WTC11 (cell line): ENCODE results near the gene TP53I13. TPM values are rescaled to one million over a fixed set of nuclear protein-coding genes. Genes with fewer than 3 reads are reported as not detected.

ENCODE experiments used
- ATAC-seq: fragments of 200-7000 bp; cut with Tn5 transposase; 2 replicates; pipeline ENCODE4 v1.10.0; 2021; ENCODE audit warnings: mild to moderate bottlenecking, moderate library complexity
- CTCF ChIA-PET: fragments of 300-600 bp; sonication (Branson Sonifier 250); formaldehyde crosslinking; loops from one replicate; lab custom pipeline; 2021; ENCODE audit warnings: antibody characterized with exemption; lab: Charles Lee
- POLR2A ChIA-PET: fragments of 350-600 bp; sonication (Branson Sonifier 250); formaldehyde crosslinking; loops from one replicate; lab custom pipeline; 2021; ENCODE audit warnings: antibody characterized with exemption; lab: Charles Lee
- DNase-seq: peaks from one replicate; pipeline ENCODE4 v3.0.0; 2021; ENCODE audit warnings: low spot score
- H3K27ac Mint-ChIP-seq: 2 replicates; pipeline ENCODE4 v1.8.0; 2021; ENCODE audit warnings: mixed read lengths
- H3K27me3 Mint-ChIP-seq: 2 replicates; pipeline ENCODE4 v1.8.0; 2021; ENCODE audit warnings: low read depth, mild to moderate bottlenecking, moderate library complexity, mixed read lengths
- H3K36me3 Mint-ChIP-seq: 2 replicates; pipeline ENCODE4 v1.8.0; 2021; ENCODE audit warnings: mixed read lengths
- H3K4me1 Mint-ChIP-seq: 2 replicates; pipeline ENCODE4 v1.8.0; 2022; ENCODE audit warnings: mixed read lengths
- H3K4me3 Mint-ChIP-seq: 2 replicates; pipeline ENCODE4 v1.8.0; 2021; ENCODE audit warnings: mild to moderate bottlenecking, moderate library complexity, mixed read lengths
- H3K9me3 Mint-ChIP-seq: 2 replicates; pipeline ENCODE4 v1.8.0; 2021; ENCODE audit warnings: mixed read lengths
- AR ChIP-seq: fragments of 250-450 bp; sonication (Bioruptor Pico); IDR thresholded peaks from 2 replicates; pipeline ENCODE4 v1.9.0; 2021; ENCODE audit warnings: mild to moderate bottlenecking
- ARID4B ChIP-seq: sonication (generic); formaldehyde crosslinking; IDR thresholded peaks from 2 replicates; pipeline ENCODE4 v1.8.0; 2023; ENCODE audit warnings: missing genetic modification reagents, mild to moderate bottlenecking, borderline replicate concordance
- ATF6 ChIP-seq: sonication (generic); formaldehyde crosslinking; IDR thresholded peaks from 2 replicates; pipeline ENCODE4 v1.8.1; 2023; ENCODE audit warnings: mild to moderate bottlenecking, missing genetic modification reagents
- ESRRA ChIP-seq: sonication (generic); formaldehyde crosslinking; IDR thresholded peaks from 2 replicates; pipeline ENCODE4 v1.8.1; 2022; ENCODE audit warnings: mild to moderate bottlenecking, missing genetic modification reagents, borderline replicate concordance
- GTF2I ChIP-seq: fragments of 250-450 bp; sonication (Bioruptor Pico); conservative IDR thresholded peaks from 2 replicates; pipeline ENCODE4 v1.4.0; 2021; ENCODE audit warnings: mild to moderate bottlenecking
- MLX ChIP-seq: sonication (generic); formaldehyde crosslinking; IDR thresholded peaks from 2 replicates; pipeline ENCODE4 v1.8.1; 2023; ENCODE audit warnings: mild to moderate bottlenecking, missing genetic modification reagents, moderate library complexity
- PRDM15 ChIP-seq: sonication (generic); formaldehyde crosslinking; IDR thresholded peaks from 2 replicates; pipeline ENCODE4 v1.8.0; 2022; ENCODE audit warnings: missing genetic modification reagents
- SOX15 ChIP-seq: fragments of 250-450 bp; sonication (Bioruptor Pico); IDR thresholded peaks from 2 replicates; pipeline ENCODE4 v1.9.0; 2021; ENCODE audit warnings: mild to moderate bottlenecking
- TEAD4 ChIP-seq: sonication (generic); formaldehyde crosslinking; IDR thresholded peaks from 2 replicates; pipeline ENCODE4 v1.8.0; 2022; ENCODE audit warnings: mild to moderate bottlenecking, missing genetic modification reagents
- ZNF219 ChIP-seq: sonication (generic); formaldehyde crosslinking; IDR thresholded peaks from 2 replicates; pipeline ENCODE4 v1.8.0; 2023; ENCODE audit warnings: missing genetic modification reagents, mild to moderate bottlenecking, borderline replicate concordance
- ZNF263 ChIP-seq: sonication (generic); formaldehyde crosslinking; IDR thresholded peaks from 2 replicates; pipeline ENCODE4 v1.8.1; 2022; ENCODE audit warnings: low read depth, mild to moderate bottlenecking, moderate library complexity, missing genetic modification reagents
- total RNA-seq: library from RNA; stranded (reverse); gene quantifications from 3 replicates; pipeline ENCODE4 v1.2.3, GENCODE V29; 2021
- TF ChIP-seq, protein P1 (sequence below): sonication (generic); formaldehyde crosslinking; IDR thresholded peaks from 2 replicates; pipeline ENCODE4 v1.8.0; 2022; ENCODE audit warnings: mild to moderate bottlenecking, missing genetic modification reagents
- TF ChIP-seq, protein P2 (sequence below): sonication (generic); formaldehyde crosslinking; IDR thresholded peaks from 2 replicates; pipeline ENCODE4 v1.8.1; 2022; ENCODE audit warnings: mild to moderate bottlenecking, missing genetic modification reagents, moderate library complexity, borderline replicate concordance
- TF ChIP-seq, protein P3 (sequence below): sonication (generic); formaldehyde crosslinking; IDR thresholded peaks from 2 replicates; pipeline ENCODE4 v1.8.0; 2022; ENCODE audit warnings: mild to moderate bottlenecking, missing genetic modification reagents

Gene TP53I13
- total RNA-seq, 1 experiment from 2014 or later = 41.9 TPM

DNA sequence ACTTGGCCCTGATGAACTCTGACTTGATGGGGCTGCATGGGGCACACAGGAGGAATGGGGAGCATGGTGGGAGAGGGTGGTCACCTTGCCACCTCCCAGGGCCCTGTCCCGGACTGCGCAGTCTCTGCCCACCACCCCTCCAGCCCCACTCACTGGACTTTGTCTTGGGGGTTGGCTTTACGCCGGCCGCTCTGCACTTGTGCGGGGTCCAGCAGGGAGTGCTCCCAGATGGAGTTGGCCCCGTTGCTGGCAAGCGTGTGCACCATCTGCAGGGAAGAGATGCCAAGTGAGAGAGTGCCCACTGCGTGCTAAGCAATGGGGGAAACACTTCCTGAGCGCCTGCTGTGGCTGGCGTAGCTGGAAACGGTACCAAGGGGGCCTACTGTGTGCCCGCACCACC is 14.3 kb downstream of the TP53I13 start (continued):
- TF ChIP-seq, protein P1, sequence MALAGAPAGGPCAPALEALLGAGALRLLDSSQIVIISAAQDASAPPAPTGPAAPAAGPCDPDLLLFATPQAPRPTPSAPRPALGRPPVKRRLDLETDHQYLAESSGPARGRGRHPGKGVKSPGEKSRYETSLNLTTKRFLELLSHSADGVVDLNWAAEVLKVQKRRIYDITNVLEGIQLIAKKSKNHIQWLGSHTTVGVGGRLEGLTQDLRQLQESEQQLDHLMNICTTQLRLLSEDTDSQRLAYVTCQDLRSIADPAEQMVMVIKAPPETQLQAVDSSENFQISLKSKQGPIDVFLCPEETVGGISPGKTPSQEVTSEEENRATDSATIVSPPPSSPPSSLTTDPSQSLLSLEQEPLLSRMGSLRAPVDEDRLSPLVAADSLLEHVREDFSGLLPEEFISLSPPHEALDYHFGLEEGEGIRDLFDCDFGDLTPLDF (CRISPR knock-in tag) = no peak
- TF ChIP-seq MLX (CRISPR knock-in tag) (no peak), ZNF219 (CRISPR knock-in tag) (no peak)
- TF ChIP-seq, protein P2, sequence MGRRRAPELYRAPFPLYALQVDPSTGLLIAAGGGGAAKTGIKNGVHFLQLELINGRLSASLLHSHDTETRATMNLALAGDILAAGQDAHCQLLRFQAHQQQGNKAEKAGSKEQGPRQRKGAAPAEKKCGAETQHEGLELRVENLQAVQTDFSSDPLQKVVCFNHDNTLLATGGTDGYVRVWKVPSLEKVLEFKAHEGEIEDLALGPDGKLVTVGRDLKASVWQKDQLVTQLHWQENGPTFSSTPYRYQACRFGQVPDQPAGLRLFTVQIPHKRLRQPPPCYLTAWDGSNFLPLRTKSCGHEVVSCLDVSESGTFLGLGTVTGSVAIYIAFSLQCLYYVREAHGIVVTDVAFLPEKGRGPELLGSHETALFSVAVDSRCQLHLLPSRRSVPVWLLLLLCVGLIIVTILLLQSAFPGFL (CRISPR knock-in tag) = no peak
- TF ChIP-seq, all 79 proteins: peak for 0

DNA sequence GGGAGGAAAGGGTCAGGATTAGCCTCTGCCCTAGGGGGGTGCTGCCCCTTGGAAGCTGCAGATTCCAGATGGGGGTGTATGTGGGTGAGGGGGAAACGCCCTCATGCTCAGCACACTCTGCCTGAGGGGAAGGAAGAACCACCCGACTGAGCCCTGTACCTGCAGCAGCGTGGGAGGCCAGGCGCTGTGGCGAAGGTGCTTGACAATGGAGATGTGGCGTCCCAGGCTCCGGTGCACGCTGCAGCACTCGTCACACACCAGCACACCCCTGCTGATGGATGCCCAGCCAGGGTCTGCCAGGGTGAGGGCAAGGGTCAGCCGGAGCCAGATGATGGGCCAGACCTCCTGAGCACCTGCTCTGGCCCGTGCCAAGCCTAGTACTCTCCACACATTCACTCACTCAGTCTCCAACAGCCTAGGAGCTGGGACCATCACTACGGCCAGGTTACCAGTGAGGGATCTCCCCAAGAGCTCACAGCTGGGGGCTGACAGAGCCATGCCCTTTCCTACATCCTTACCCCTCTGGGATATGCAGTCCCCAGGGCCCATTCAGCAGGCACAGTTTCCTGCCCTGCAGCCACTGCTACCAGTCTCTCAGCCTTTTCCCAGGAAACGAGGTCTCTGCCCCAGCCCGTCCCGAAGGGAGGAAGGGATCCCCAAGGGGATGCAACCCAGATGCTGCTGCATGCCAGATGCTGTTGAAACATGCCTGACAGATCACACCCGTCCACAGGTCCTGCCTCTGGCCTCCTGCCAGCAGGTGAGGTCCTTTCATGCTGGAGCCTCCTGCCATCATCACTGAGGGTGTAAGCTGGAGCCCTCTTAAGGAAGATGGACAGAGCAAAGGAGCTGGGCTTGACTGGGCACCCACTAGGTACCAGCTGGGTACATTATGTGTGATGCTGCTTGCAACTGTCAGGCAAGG is 15.1 kb downstream of the TP53I13 start:
- Mint-ChIP-seq H3K9me3 (no peaks in the 10 kb centered on the region), H3K36me3 (peaks cover 29% of the 10 kb centered on the region), H3K27me3 (no peaks in the 10 kb centered on the region), H3K4me1 (peaks cover 39% of the 10 kb centered on the region), H3K4me3 (no peak overlapping the region), H3K27ac (no peak overlapping the region)
- ChIA-PET CTCF (interaction anchor here (0.9 to 3.4 kb wide), 7 partner anchors 9 to 34 kb away, joined by 4 to 32 read pairs (median 7); partner anchors contain the start of genes ABHD15 and ANKRD13B), POLR2A (no interaction called here)
- DNase-seq (no peak), ATAC-seq (no peak)
- TF ChIP-seq ZNF263 (CRISPR knock-in tag) (no peak), SOX15 (CRISPR knock-in tag) (no peak), ARID4B (CRISPR knock-in tag) (no peak), GTF2I (CRISPR knock-in tag) (no peak), TEAD4 (CRISPR knock-in tag) (no peak), AR (CRISPR knock-in tag) (no peak), ATF6 (CRISPR knock-in tag) (no peak), ESRRA (CRISPR knock-in tag) (no peak), PRDM15 (CRISPR knock-in tag) (no peak)
- TF ChIP-seq, protein P3, sequence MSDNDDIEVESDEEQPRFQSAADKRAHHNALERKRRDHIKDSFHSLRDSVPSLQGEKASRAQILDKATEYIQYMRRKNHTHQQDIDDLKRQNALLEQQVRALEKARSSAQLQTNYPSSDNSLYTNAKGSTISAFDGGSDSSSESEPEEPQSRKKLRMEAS = no peak
